Mesendoderm (in vitro differentiated cells): ENCODE results near the gene NCKAP5L.
"Not testable (repeated sequence)": the region's sequence is repeated elsewhere in the genome, so short reads cannot be mapped to it uniquely, and the experiment has no call there.

ENCODE experiments used
- DNase-seq: peaks from one replicate; pipeline ENCODE4 v3.0.0; 2013
- H2AK5ac ChIP-seq: 2 replicates; pipeline ENCODE4 v1.6.1; 2013; ENCODE audit warnings: low read length, inconsistent platforms
- H2BK120ac ChIP-seq: 2 replicates; pipeline ENCODE4 v1.6.1; 2013; ENCODE audit warnings: low read depth, mild to moderate bottlenecking, low read length, moderate library complexity, mixed read lengths
- H2BK15ac ChIP-seq: replicated peaks from 2 replicates; pipeline ENCODE4 v1.6.1; 2013; ENCODE audit warnings: low read depth, mild to moderate bottlenecking, moderate library complexity
- H2BK5ac ChIP-seq: 2 replicates; pipeline ENCODE4 v1.6.1; 2013; ENCODE audit warnings: low read length, inconsistent platforms
- H3K18ac ChIP-seq: 2 replicates; pipeline ENCODE4 v1.6.1; 2013; ENCODE audit warnings: mild to moderate bottlenecking, low read length, mixed read lengths
- H3K23ac ChIP-seq: one replicate; pipeline ENCODE4 v1.6.1; 2013; ENCODE audit warnings: low read length
- H3K27ac ChIP-seq: 2 replicates; pipeline ENCODE4 v1.5.1; 2013; ENCODE audit warnings: low read depth, mild to moderate bottlenecking, inconsistent platforms, low read length, moderate library complexity
- H3K27me3 ChIP-seq: 2 replicates; pipeline ENCODE4 v1.6.1; 2013; ENCODE audit warnings: low read length, control low read depth, mild to moderate bottlenecking, inconsistent platforms; ENCODE audit not compliant: insufficient read depth, poor library complexity
- H3K36me3 ChIP-seq: 2 replicates; pipeline ENCODE4 v1.6.1; 2013; ENCODE audit warnings: low read length, inconsistent platforms; ENCODE audit not compliant: control insufficient read depth, insufficient read depth
- H3K4ac ChIP-seq: one replicate; pipeline ENCODE4 v1.6.1; 2013; ENCODE audit warnings: low read depth, mild to moderate bottlenecking, low read length, moderate library complexity
- H3K4me1 ChIP-seq: 2 replicates; pipeline ENCODE4 v1.6.1; 2013; ENCODE audit warnings: low read depth, low read length, inconsistent platforms; ENCODE audit not compliant: control insufficient read depth
- H3K4me2 ChIP-seq: 2 replicates; pipeline ENCODE4 v1.6.1; 2013; ENCODE audit warnings: low read length
- H3K4me3 ChIP-seq: 2 replicates; pipeline ENCODE4 v1.5.1; 2013; ENCODE audit warnings: mild to moderate bottlenecking, low read length
- H3K56ac ChIP-seq: one replicate; pipeline ENCODE4 v1.6.1; 2013; ENCODE audit warnings: low read length
- H3K79me1 ChIP-seq: 2 replicates; pipeline ENCODE4 v1.6.1; 2013; ENCODE audit warnings: low read length, inconsistent platforms
- H3K79me2 ChIP-seq: 2 replicates; pipeline ENCODE4 v1.6.1; 2013; ENCODE audit warnings: mild to moderate bottlenecking, low read length; ENCODE audit not compliant: control insufficient read depth, insufficient read depth
- H3K9ac ChIP-seq: 2 replicates; pipeline ENCODE4 v1.6.1; 2013; ENCODE audit warnings: low read length, inconsistent platforms
- H4K5ac ChIP-seq: one replicate; pipeline ENCODE4 v1.6.1; 2013; ENCODE audit warnings: low read length
- H4K8ac ChIP-seq: one replicate; pipeline ENCODE4 v1.6.1; 2013; ENCODE audit warnings: low read depth, mild to moderate bottlenecking, control low read depth, low read length, moderate library complexity
- WGBS: extraction: QIAGEN DNeasy Blood & Tissue Kit; methylation state at CpG from one replicate; pipeline ENCODE4 v1.1.7; 2013; ENCODE audit warnings: low lambda C conversion rate, missing lambda C conversion rate; ENCODE audit not compliant: insufficient coverage; ENCODE audit errors: extremely low coverage; 5-methylcytosine and 5-hydroxymethylcytosine counted together

Gene NCKAP5L

DNA sequence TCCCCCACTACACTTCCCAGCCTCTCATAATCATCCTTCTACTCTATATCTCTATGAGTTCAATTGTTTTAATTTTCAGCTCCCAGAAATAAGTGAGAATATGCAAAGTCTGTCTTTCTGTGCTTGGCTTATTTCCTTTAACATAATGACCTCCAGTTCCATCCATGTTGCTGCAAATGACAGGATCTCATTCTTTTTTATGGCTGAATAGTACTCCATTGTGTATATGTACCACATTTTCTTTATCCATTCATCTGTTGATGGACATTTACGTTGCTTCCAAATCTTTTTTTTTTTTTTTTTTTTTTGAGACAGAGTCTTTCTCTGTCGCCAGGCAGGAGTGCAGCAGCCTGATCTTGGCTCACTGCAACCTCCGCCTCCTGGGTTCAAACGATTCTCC lies 27.7 kb upstream of the NCKAP5L start:
- H3K27ac ChIP-seq: not testable (repeated sequence)
- WGBS: no CpG with 5 or more reads among the region's 4 CpGs

DNA sequence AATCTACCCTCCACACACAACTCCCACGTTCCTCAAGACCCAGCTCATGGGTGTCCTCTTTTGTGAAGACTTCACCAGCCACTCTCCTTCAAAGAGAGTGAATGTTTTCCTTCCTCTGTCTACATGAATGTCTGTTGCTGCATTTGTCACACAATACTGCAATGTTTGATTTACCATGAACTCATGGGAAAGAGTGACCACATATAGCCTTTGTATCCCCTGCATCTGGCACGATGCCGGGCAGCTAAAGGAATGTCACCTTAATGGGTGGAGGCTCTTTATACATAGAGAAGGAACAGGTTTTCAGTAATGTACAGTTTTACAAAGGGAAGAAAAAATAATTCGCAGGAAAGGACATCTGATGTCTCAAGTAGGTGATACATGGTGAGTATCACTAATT lies 26.8 kb upstream of the NCKAP5L start:
- Histone ChIP-seq H3K56ac (no peak overlapping the region), H3K18ac (no peak overlapping the region), H3K27ac (no peak overlapping the region), H3K27me3 (no peaks in the 10 kb centered on the region), H2AK5ac (no peak overlapping the region), H3K36me3 (no peaks in the 10 kb centered on the region), H3K4me1 (no peaks in the 10 kb centered on the region), H3K4me2 (no peak overlapping the region), H3K4ac (no peak overlapping the region), H2BK5ac (no peak overlapping the region), H3K9ac (no peak overlapping the region), H4K8ac (no peak overlapping the region), H2BK120ac (no peak overlapping the region), H3K4me3 (no peak overlapping the region), H3K79me2 (no peaks in the 10 kb centered on the region), H3K23ac (no peak overlapping the region), H2BK15ac (no peak overlapping the region), H4K5ac (no peak overlapping the region), H3K79me1 (no peaks in the 10 kb centered on the region)
- WGBS: no CpG with 5 or more reads among the region's 4 CpGs
- no peak for DNase-seq

More for the DNA sequence above, 27.7 kb upstream of the NCKAP5L start:
- H3K27me3 ChIP-seq, H3K79me2 ChIP-seq, H2BK5ac ChIP-seq, H3K79me1 ChIP-seq, H4K8ac ChIP-seq, H2BK15ac ChIP-seq, H3K56ac ChIP-seq, H3K9ac ChIP-seq, H3K4me3 ChIP-seq, H3K23ac ChIP-seq, H3K4ac ChIP-seq, H4K5ac ChIP-seq, H3K4me1 ChIP-seq, H2BK120ac ChIP-seq, H3K36me3 ChIP-seq, H2AK5ac ChIP-seq, H3K18ac ChIP-seq, DNase-seq, H3K4me2 ChIP-seq: not testable (repeated sequence)

GRCh38 chr12:49853671-49854070 lies 25.5 kb upstream of the NCKAP5L start:
- Histone ChIP-seq H4K8ac (no peak overlapping the region), H3K9ac (no peak overlapping the region), H3K79me1 (no peaks in the 10 kb centered on the region), H3K27ac (no peak overlapping the region), H3K18ac (no peak overlapping the region), H3K79me2 (no peaks in the 10 kb centered on the region), H3K4me3 (no peak overlapping the region), H3K27me3 (no peaks in the 10 kb centered on the region), H3K4me1 (no peaks in the 10 kb centered on the region), H4K5ac (no peak overlapping the region), H3K36me3 (no peaks in the 10 kb centered on the region), H3K23ac (no peak overlapping the region), H2AK5ac (no peak overlapping the region), H2BK15ac (no peak overlapping the region), H3K4me2 (no peak overlapping the region), H2BK5ac (no peak overlapping the region), H2BK120ac (no peak overlapping the region), H3K56ac (no peak overlapping the region), H3K4ac (no peak overlapping the region)
- no peak for DNase-seq
- WGBS: no CpG with 5 or more reads among the region's 2 CpGs

DNA sequence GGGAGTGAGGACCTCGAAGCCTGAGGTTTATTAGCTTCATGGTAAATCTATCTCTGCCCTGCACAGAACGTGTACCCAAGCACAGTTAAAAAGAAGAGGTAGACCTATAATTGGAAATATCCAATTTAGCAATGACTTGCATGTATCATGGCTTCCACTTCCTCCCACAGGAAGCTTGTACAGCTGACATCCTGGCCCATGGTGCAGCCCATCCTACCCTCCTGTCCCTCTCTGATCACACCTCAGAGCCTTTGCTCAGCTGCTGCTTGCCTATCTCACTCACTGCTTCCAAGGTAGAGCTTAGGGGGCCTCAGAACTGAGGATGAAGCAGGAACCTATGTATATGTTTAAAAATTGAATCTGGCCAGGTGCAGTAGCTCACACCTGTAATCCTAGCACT lies 18.9 kb upstream of the NCKAP5L start:
- no peak overlapping the region for H3K4me2 ChIP-seq
- no peak overlapping the region for H3K18ac ChIP-seq
- no peak overlapping the region for H2BK5ac ChIP-seq
- DNase-seq: no peak
- H4K5ac ChIP-seq: no peak overlapping the region
- H2AK5ac ChIP-seq: no peak overlapping the region
- no peak overlapping the region for H3K23ac ChIP-seq
- no peak overlapping the region for H3K4me3 ChIP-seq
- H3K79me1 ChIP-seq: no peaks in the 10 kb centered on the region
- H3K56ac ChIP-seq: no peak overlapping the region
- no peak overlapping the region for H2BK120ac ChIP-seq
- no peak overlapping the region for H3K4ac ChIP-seq
- H4K8ac ChIP-seq: no peak overlapping the region
- no peaks in the 10 kb centered on the region for H3K79me2 ChIP-seq
- no peaks in the 10 kb centered on the region for H3K4me1 ChIP-seq
- no peak overlapping the region for H2BK15ac ChIP-seq
- no peak overlapping the region for H3K9ac ChIP-seq
- WGBS: no CpG with 5 or more reads among the region's 2 CpGs
- H3K27me3 ChIP-seq: no peaks in the 10 kb centered on the region
- no peak overlapping the region for H3K27ac ChIP-seq
- no peaks in the 10 kb centered on the region for H3K36me3 ChIP-seq

DNA sequence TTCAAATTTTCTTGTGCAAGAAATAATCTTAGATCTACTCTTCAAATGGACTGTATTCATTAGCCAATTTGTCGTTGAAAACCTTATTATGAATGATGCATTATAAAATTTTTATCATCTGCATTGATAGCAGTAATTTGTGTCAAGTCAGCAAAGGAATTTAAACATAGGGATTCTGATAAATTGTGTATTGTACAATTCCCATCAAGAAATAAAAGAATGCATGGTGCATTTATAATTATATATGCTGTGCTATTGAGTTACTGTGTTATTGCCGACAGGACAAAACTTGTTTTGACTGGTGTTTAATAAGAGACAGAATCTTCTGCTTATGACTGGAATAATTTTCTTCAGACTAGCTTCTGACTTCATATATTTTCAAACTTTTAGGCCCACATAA lies 17.8 kb upstream of the NCKAP5L start:
- no peak overlapping the region for H3K9ac ChIP-seq
- H4K5ac ChIP-seq: no peak overlapping the region
- H3K79me2 ChIP-seq: no peaks in the 10 kb centered on the region
- H3K23ac ChIP-seq: no peak overlapping the region
- no peaks in the 10 kb centered on the region for H3K36me3 ChIP-seq
- no peak overlapping the region for H3K4me2 ChIP-seq
- H2BK15ac ChIP-seq: no peak overlapping the region
- no peak overlapping the region for H3K56ac ChIP-seq
- H2AK5ac ChIP-seq: no peak overlapping the region
- H3K4me3 ChIP-seq: no peak overlapping the region
- H4K8ac ChIP-seq: no peak overlapping the region
- no peak for DNase-seq
- H3K18ac ChIP-seq: no peak overlapping the region
- WGBS: no CpG with 5 or more reads among the region's 2 CpGs
- no peaks in the 10 kb centered on the region for H3K27me3 ChIP-seq
- H3K79me1 ChIP-seq: peaks cover 2% of the 10 kb centered on the region
- no peak overlapping the region for H3K4ac ChIP-seq
- H2BK5ac ChIP-seq: no peak overlapping the region
- no peak overlapping the region for H3K27ac ChIP-seq
- no peak overlapping the region for H2BK120ac ChIP-seq
- H3K4me1 ChIP-seq: no peaks in the 10 kb centered on the region

- Histone ChIP-seq H3K18ac (no peak overlapping the region), H3K23ac (no peak overlapping the region), H4K5ac (no peak overlapping the region), H3K27ac (no peak overlapping the region), H2BK120ac (no peak overlapping the region), H3K36me3 (no peaks in the 10 kb centered on the region), H3K79me2 (no peaks in the 10 kb centered on the region), H2BK5ac (no peak overlapping the region), H3K4ac (no peak overlapping the region), H3K27me3 (no peaks in the 10 kb centered on the region), H2BK15ac (no peak overlapping the region), H2AK5ac (no peak overlapping the region), H3K9ac (no peak overlapping the region), H3K4me3 (no peak overlapping the region), H3K4me1 (no peaks in the 10 kb centered on the region), H3K79me1 (peaks cover 2% of the 10 kb centered on the region), H3K56ac (no peak overlapping the region), H3K4me2 (no peak overlapping the region), H4K8ac (no peak overlapping the region)
- DNase-seq: no peak
- WGBS: no CpG with 5 or more reads among the region's 4 CpGs
These were observed 15.7 kb upstream of the NCKAP5L start for GRCh38 chr12:49843876-49844437.
